GM12891 (cell line): ENCODE data around the gene CFAP97.
"Not testable (repeated sequence)": the region's sequence is repeated elsewhere in the genome, so short reads cannot be mapped to it uniquely, and the experiment has no call there.

Experiments used
- DNase-seq: peaks from one replicate; pipeline ENCODE4 v3.0.0; 2011; ENCODE audit warnings: low spot score; ENCODE audit not compliant: insufficient read length
- FAIRE-seq: peaks from 2 replicates; lab custom pipeline; 2011; peaks lifted over from hg19 to GRCh38; lab: Jason Lieb, UNC
- PAX5 ChIP-seq: IDR thresholded peaks from 2 replicates; pipeline ENCODE4 v1.6.1; 2011; ENCODE audit warnings: low read length, moderate library complexity, mild to moderate bottlenecking; ENCODE audit not compliant: insufficient read depth, severe bottlenecking
- POLR2A ChIP-seq: IDR thresholded peaks from 2 replicates; pipeline ENCODE4 v1.6.1; 2011; ENCODE audit warnings: low read depth, low read length, control low read depth
- POLR2AphosphoS5 ChIP-seq: IDR thresholded peaks from 2 replicates; pipeline ENCODE4 v1.6.1; 2011; ENCODE audit warnings: low read depth, low read length, control low read depth
- POU2F2 ChIP-seq: IDR thresholded peaks from 2 replicates; pipeline ENCODE4 v1.6.1; 2011; ENCODE audit warnings: low read depth, mild to moderate bottlenecking, control low read depth, low read length, moderate library complexity
- SPI1 ChIP-seq: IDR thresholded peaks from 2 replicates; pipeline ENCODE4 v1.6.1; 2011; ENCODE audit warnings: low read depth, low read length, control low read depth
- TAF1 ChIP-seq: IDR thresholded peaks from 2 replicates; pipeline ENCODE4 v1.6.1; 2011; ENCODE audit warnings: low read depth, low read length, control low read depth

Gene CFAP97

GRCh38 chr4:185211641-185212040 lies 7.8 kb upstream of the CFAP97 start:
- FAIRE-seq: no peak
- DNase-seq: no peak
- TF ChIP-seq TAF1 (no peak), SPI1 (no peak), POU2F2 (no peak), POLR2A (no peak), POLR2AphosphoS5 (no peak), PAX5 (no peak)

GRCh38 chr4:185211035-185211434 lies 7.2 kb upstream of the CFAP97 start:
- DNase-seq (no peak), FAIRE-seq (peak; percentile 52)
- no peak for TF ChIP-seq TAF1
- TF ChIP-seq POU2F2: no peak
- TF ChIP-seq PAX5: no peak
- no peak for TF ChIP-seq POLR2AphosphoS5
- TF ChIP-seq POLR2A: no peak
- TF ChIP-seq SPI1: no peak

GRCh38 chr4:185210102-185210981 lies 6.5 kb upstream of the CFAP97 start:
- DNase-seq (no peak), FAIRE-seq (peak; percentile 38)
- peak; percentile 46; the same call in 1 of the 2 replicates for TF ChIP-seq POLR2AphosphoS5
- no peak for TF ChIP-seq POU2F2
- TF ChIP-seq POLR2A: 0 out of 2 replicates have a peak, but pooled peaks have one; percentile 30
- 0 out of 2 replicates have a peak, but pooled peaks have one; percentile 22 for TF ChIP-seq TAF1

- DNase-seq, FAIRE-seq: not testable (repeated sequence)
These were observed 6.0 kb upstream of the CFAP97 start for GRCh38 chr4:185209852-185210101.

GRCh38 chr4:185209031-185209851 lies 5.4 kb upstream of the CFAP97 start, which contains the start of gene SNX25:
Gene SNX25, plus strand, starts transcription at chr4:185209598. Its CDS starts 229 bp downstream, at chr4:185209827.
- 0 out of 2 replicates have a peak, but pooled peaks have one; percentile 8 for TF ChIP-seq SPI1
- no peak for TF ChIP-seq POU2F2
- 0 out of 2 replicates have a peak, but pooled peaks have one; percentile 28 for TF ChIP-seq POLR2A
- TF ChIP-seq TAF1: peak; percentile 65
- no peak for TF ChIP-seq POLR2AphosphoS5
- peak; percentile 73 for DNase-seq
- peak; percentile 95 for FAIRE-seq

- TF ChIP-seq TAF1 (no peak), SPI1 (no peak), POU2F2 (no peak), POLR2AphosphoS5 (no peak), PAX5 (no peak), POLR2A (no peak)
- DNase-seq (no peak), FAIRE-seq (no peak)
These were observed 3.7 kb upstream of the CFAP97 start for GRCh38 chr4:185207466-185207865.

- TF ChIP-seq POLR2A: no peak
- no peak for TF ChIP-seq POLR2AphosphoS5
- no peak for TF ChIP-seq PAX5
- TF ChIP-seq POU2F2: no peak
- TF ChIP-seq TAF1: no peak
- TF ChIP-seq SPI1: peak; percentile 94
- DNase-seq (no peak), FAIRE-seq (peak; percentile 90)
These were observed 2.0 kb upstream of the CFAP97 start for GRCh38 chr4:185205697-185206342.

GRCh38 chr4:185205073-185205472 lies 1.3 kb upstream of the CFAP97 start:
- FAIRE-seq, DNase-seq: not testable (repeated sequence)

GRCh38 chr4:185204238-185204910 lies 574 bp upstream of the CFAP97 start:
- peak; percentile 42 for TF ChIP-seq SPI1
- no peak for TF ChIP-seq POLR2A
- FAIRE-seq: peak; percentile 59
- no peak for DNase-seq
